IPS-11a (cell line): ENCODE measurements around the gene TBC1D8.

Experiments
- H3K4me3 ChIP-seq: one replicate; pipeline ENCODE4 v1.5.1; 2013; ENCODE audit warnings: low read depth, low read length, control low read depth

Gene TBC1D8

DNA sequence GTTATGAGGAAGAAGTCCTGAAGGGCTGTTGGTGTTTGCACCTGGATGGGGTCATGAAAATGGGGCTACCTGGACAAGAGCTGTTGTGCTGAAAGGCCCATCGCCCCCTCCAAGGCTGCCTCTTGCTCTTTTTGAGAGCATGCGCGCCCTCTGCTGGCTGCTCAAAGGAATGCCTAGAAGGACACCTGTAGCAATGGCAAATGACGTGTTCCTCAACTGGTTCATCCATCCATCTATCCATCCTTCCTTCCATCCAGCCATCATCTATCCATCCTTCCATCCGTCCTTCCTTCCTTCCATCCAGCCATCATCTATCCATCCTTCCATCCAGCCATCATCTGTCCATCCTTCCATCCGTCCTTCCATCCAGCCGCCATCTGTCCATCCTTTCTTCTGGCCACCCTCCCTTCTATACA lies 166.3 kb downstream of the TBC1D8 start:
- H3K4me3 ChIP-seq: no peak overlapping the region

DNA sequence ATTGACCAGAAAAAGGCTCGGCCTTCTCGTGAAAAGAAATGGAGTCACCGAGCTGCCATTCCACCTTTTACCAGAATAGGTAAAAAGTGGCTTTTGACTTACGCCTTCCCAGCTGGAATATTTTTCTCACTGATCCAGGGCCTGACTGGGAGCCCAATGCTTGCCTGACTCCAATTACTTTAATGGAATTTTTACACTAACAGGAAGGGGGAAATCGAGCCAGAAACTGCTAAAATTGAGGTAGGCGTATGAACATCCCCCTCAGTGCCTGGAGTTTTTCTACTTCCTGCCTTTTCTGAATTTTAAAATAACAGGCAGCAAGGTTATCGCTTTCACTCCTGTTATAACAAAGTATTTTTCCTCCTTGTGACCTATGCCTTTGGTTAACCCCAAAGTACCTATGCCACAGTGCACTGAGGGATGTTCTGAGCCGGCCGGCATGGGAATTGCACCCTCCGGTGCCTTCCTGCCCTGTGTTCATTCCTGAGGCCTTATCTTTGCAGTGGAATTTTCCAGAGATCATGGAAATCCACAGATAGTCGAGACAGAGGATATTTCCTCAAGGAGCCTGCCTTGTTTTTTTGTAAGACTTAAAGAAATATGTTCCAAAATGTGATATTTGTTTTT lies 167.4 kb downstream of the TBC1D8 start:
- H3K4me3 ChIP-seq: no peak overlapping the region

DNA sequence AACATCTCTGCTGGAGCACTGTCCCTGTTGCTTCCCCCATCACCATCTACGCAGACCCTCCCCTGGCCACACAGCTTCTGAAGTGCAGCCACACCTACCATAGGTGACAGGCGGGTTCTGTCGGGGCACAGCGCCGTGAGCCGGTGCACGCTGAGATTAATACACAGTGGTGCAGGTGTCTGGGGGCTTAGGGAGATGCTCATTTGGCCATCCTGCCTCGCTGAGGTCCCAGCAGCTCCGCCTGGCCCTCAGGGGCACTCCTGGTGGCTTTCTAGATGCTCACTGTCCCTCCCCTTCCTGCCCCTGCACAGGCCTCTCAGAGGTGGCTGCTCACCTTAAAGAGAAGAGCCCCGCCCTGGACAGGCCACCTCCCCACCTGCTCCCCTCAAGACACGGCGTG lies 168.0 kb downstream of the TBC1D8 start:
- H3K4me3 ChIP-seq: no peak overlapping the region

DNA sequence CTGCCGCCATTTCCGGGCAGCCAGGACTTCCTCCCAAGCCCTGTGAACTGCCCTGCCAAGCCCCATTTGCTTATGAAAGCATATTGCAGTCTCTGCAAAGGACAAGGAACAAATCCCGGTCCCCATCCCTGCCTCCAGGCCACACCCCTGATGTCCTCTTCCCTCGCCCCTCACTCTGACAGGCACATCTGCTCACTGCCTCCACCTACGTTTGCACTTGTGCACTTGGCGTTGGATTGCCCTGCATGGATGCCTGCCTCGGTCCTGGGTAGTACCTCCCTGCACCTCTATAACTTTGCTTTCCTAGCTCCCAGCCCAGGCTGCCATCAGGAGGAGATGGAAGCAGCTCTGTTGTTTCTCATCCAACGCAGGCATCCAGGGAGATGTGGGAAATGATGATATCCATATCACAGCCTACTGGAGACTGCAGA lies 168.7 kb downstream of the TBC1D8 start:
- no peak overlapping the region for H3K4me3 ChIP-seq

DNA sequence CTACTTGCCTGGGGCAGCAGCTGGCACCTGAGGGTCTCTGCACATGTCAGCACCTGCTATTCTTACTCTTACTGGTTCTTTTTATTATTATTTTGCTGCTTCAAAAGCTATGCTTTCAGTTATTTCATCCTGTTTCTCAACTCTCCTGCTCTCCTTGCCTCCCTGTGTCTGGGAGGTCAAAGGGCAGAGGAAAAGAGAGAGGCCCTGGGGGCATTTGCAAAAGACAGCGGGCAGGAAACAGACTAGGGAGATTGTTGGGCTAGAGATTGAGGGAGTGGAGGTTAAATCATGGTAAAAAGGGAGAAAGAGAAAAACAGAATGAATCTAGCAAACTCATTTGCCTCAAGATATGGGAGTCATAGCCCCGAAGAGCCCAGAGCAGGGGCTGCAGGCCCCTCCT lies 170.2 kb downstream of the TBC1D8 start:
- H3K4me3 ChIP-seq: no peak overlapping the region

DNA sequence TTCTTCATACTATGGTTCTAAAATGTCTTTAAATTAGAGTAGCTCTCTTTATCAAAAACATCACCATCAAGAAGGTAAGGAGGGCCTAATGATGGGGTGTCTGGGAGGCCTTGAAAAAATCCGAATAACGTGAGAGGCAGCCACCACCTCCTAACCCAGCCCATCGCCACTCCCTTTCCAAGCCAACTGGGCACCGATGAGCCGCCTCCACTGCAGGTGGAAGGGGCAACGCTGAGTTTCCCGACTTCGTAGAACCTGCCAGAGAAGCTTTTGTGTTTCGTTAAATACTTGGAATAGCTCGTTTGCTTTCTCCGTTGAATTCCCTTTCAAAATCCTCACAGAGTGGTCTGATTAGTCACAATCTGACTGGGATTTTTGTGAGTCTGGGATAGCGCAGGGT lies 171.1 kb downstream of the TBC1D8 start:
- H3K4me3 ChIP-seq: no peak overlapping the region

DNA sequence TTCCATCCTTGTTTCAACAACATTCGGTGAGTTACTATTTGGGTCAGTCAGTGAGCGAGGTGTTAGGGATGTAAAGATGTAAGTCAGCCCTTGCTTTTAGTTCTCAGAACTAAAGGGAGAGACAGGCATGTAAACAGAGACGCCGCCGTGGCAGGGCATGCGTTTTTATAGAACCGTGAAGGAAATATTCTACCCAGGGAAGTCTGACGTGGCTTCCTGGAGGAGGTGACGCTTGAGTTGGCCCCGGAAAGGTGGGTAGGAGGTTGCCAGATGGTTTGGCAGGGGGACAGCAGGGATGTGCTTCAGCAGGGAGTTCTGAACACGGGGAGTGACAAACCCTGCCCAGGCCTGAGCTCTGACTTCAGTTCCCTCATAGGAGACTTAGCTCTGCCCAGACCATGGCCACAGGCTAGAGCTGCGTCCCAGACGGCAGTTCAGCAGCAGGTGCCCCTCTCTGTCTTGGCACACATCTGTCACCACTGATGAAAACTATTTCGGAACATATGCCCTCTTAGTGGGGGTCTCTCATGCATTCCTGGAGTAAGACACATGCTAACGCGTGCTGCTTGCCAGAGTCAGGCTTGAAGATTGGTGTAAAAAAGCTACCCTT lies 172.5 kb downstream of the TBC1D8 start:
- H3K4me3 ChIP-seq: no peak overlapping the region

DNA sequence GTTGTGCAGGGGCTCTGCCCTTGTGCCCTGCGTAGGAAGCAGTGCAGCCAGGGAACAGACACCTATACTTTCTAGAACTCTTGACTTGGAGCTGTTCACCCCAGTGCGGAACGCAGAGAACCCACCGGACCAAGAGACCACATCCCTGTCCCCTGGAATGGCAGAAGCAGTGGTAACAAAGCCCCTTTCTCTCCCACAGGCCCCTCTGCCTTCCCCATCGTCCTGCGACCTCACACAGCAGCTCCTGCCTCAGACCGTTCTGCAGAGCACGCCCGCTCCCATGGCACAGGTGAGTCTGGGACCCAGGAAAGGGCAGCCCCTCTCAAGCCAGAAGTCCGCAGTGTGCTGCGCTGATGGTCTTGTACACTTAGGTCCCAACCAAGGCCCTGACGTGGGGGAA lies 173.7 kb downstream of the TBC1D8 start:
- H3K4me3 ChIP-seq: no peak overlapping the region

DNA sequence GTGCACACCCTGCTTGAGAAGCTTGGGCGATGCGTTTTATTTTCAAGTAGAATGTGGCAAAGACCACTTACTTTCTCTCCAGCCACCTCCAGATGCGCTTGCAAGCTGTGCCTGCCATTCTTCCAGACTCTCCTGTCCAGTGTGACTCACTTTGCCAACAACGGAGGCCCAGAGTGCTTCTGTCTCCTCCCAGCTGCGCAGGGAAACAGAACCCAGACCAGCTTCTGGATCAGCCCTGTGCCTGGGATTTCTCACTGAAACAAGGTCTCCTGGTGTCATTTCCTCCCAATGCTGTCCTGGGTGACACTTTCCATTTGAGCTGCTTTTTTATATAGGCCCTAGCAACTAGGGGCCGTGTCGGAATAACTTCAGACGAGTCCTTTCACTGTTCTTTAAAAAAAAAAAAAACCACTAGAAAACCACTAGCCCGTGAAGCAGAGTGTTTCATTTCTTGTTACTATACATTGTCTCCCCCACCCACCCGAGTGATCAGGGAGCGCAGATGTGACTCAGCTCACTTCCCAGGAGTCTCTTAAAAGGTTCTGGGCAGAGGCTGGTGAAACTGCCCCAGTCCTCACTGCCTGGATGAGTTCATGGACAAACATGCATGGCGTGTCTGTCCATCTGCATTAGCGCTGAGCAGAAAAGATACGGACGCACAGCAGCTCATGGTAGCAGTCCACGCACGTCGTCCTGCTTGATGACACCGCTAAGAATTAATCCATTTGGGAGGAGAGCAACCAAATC lies 174.4 kb downstream of the TBC1D8 start:
- H3K4me3 ChIP-seq: no peak overlapping the region

DNA sequence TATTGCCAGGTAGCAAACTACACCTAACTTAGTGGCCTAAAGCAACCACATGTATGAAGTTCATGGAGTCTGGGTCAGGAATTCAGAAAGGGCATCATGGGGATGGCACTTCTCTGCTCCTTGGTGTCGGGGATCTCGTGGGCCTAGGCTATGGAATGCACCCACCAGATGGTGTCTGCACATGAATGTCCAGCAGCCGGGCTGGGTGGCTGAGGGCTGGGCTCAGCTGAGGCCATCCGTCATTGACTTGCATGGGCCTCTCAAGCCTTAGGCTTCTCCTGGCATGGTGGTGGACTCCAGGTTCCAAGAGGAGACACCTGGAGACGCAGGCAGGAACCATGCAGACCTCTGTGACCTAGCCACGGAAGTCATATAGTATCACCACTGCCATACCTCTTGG lies 175.1 kb downstream of the TBC1D8 start:
- no peak overlapping the region for H3K4me3 ChIP-seq

DNA sequence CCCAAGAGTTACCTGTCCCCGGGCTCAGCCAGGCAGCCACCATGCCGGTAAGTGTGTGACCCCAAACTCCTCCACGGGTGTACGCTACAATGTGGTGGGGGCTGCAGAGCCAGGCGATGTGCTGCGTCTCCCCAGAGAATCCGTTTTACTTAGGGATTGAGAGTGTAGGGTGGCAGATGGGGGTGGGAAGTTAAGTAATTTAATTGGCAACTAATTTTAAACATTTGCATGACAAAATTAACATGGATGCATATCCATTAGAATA lies 175.7 kb downstream of the TBC1D8 start:
- no peak overlapping the region for H3K4me3 ChIP-seq

DNA sequence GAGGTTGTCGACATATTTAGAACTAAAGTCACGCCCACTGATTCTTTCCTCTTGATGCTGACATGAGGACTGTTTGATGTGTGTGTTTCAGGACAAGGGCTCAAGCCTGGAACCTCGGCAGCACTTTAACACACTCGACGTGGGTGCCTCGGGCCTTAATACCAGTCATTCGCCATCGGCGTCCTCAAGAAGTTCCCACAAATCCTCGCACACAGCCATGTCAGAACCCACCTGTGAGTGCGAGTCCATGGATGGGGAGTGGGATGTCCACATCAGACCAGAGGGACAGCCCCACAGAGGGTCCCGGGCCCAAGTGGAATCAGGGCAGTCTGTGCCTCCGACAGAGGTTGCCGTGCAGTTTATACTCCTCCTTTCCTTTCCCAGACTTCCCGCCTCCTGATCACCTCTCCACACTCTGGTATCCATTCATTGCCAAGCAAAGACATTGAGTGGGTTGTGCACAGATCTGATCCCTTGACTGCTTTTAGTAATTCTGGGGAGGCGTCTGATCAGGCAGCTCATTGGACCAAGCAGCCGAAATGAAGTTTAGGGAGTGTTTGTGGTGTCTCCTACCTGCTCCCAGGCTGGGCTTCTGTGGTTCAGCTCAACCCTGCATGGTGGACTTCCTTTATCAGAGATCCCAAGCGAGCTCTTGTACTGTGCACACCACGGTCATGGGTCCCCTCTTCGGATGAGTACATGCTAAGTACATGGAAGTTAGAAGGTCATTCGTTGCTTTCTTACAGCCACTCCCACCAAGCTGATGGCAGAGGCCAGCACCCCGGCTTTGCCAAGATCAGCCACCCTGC lies 176.3 kb downstream of the TBC1D8 start:
- no peak overlapping the region for H3K4me3 ChIP-seq

DNA sequence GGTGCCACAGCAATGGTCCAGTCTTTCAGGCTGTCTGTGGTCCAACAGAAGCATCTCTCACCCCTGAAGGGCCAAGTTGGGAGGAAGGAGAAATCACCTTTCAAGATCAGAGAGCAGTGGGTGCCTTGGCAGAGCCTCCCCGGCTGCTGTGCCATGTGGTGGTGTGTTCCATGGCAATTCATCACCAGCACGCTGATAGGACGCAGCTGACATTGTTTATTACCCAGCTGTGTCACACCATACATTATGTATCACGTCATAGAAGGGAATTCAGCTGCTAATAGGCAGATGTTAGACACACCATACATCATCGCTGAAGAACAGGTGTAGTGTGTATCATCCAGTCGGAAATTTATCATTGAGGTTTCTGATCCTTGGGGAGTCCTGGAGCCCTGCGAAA lies 178.7 kb downstream of the TBC1D8 start:
- H3K4me3 ChIP-seq: no peak overlapping the region

DNA sequence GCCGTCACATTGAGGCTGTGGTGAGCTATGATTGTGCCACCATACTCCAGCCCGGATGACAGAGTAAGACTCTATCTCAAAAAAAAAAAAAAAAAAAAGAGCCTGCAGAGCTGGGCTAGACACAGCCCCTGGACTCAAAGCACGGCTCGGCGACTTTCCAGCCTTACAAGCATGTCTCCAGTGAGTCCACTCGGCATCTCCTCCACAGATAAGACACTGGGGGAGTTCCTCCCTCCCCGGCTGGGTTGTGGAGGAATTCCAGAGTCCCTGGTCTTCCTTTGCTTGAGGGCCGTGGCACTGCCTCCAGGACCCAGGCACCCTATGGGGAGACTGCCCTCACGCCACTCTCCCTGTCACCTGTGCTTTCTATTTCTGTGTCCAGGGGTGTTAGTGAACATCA lies 180.0 kb downstream of the TBC1D8 start:
- H3K4me3 ChIP-seq: no peak overlapping the region

DNA sequence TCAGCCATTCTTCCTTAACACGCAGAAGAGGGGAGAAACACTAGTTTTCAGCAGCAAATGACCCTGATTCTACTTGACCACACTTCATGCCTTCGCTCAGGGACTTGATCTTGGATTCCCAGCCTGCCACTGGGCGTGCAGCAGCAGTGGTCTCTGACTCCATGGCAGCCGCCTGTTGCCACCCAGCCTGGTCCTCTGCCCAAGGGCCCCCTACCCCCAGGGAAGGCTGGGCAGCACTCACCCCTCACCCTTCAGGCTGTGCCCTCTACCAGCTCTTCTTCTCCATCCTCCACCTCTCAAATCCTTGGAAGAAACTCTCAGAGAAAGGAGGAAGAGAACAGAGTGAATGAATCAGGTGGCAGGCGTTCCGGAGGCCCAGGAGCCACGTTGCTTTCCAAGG lies 181.2 kb downstream of the TBC1D8 start:
- no peak overlapping the region for H3K4me3 ChIP-seq

DNA sequence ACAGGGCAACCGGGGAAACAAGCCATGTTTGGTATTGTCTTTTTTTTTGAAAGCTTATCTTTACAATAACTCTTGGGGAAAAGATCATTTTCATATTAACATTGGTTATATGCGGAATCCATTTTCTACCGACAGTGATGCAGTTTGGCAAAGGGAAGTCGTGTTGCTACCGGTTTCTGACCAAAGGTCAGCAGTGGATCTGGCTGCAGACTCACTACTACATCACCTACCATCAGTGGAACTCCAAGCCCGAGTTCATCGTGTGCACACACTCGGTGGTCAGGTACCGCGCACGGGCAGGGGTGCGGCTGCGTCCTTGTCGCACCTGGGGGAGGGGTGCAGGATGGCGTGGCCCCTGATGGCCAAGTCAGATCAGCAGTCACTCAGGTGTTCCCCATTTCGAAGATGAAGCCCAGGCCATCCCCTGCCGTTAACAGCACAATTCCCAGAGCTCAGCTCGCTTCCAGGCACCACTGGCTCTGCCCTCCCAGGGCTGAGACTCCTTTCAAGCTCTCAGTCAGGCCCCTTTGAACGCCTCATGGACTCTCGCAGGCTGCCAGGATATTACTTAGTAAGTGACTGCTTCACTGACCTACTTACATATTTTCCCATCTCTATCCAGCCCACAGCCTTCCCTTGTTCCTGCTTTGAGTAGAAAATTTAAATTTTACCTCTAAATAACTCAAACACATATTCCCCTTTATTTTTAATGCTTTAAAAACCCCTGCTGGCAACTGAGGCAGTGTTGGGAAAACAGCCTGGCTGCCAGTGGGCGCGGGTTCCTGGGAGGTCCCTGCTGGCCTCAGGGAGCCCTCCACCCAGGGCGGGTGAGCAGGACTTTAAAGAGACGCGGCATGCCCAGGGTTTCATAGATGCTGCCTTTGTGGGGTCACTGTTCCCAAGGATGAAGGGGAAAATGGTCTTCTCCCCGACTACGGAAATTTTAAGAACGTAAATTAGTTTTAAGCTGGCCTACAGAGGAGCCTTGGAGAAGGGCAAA lies 182.7 kb downstream of the TBC1D8 start:
- H3K4me3 ChIP-seq: no peak overlapping the region

DNA sequence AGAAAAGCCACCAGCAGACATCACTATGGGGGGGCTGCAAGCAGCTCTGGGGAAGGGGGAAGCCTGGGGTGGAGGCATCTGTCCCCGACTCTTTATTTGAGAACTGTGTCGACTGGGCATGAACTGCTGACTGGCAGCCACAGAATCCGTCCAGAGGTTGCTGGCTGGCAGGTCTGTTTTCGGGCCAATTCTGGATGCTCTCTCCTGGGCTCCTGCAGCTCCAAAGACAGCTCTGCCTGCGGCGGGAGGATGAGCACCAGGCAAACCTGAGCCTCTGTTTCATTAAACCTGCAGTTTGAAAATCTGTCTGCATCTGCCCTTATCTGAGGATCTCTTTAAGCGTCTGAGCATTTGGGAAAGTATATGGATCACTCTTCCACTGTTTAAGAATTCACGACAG lies 183.5 kb downstream of the TBC1D8 start:
- no peak overlapping the region for H3K4me3 ChIP-seq

DNA sequence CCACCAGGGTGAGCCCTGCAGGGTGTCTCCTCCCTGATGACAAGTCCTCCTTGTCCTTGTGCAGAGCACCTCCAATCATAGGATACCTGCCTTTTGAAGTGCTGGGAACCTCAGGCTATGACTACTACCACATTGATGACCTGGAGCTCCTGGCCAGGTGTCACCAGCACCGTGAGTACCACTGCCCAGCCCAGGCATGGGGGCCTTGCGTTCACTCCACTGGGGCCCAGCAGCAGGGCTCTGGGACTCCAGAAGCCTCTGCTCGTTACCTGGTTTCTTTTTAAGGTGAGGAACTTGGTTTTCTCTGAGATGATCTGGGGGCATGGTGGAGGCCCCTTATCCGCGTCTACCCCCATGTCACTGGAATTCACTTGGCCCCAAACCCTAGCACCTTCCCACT lies 185.6 kb downstream of the TBC1D8 start:
- no peak overlapping the region for H3K4me3 ChIP-seq

DNA sequence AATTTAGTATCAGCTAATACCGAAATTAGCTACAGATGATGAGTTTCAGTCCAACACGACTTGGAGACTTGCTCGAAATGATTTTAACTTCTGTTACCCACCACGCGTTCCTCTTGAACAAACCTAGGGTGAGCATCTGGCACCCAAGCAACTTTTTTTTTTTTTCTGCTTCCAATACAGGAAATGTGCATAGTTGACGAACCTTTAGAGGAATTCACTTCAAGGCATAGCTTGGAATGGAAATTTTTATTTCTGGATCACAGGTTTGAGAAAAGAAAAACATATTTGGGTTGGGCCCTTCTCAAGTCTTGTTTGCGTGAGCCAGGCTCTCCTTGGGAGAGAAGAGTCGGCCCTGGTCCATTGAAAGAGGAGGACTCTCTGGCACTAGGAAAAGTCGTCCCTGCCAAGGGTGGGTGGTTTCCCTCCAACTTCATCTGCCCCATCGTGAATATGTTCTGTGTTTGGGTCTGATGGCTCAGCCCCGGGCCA lies 186.5 kb downstream of the TBC1D8 start:
- no peak overlapping the region for H3K4me3 ChIP-seq

DNA sequence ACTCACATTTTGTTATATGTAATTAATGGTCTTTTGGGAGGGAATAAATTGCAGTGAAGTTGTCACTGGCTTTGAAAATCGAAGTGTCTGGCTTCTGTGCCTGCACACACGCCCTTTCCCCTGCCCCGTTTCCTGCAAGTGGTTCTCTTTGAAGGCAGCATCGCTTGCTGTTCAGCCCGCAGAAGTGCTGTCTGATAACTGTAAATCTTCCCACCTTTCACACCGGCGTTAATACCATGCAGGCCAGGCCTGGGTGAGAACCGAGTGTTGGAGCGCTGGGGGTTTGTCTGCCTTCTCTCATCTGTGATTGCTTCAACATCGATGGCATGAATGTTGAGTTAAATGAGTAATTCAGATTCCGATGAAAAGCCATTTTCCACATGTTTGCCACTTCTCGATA lies 187.0 kb downstream of the TBC1D8 start:
- H3K4me3 ChIP-seq: no peak overlapping the region

DNA sequence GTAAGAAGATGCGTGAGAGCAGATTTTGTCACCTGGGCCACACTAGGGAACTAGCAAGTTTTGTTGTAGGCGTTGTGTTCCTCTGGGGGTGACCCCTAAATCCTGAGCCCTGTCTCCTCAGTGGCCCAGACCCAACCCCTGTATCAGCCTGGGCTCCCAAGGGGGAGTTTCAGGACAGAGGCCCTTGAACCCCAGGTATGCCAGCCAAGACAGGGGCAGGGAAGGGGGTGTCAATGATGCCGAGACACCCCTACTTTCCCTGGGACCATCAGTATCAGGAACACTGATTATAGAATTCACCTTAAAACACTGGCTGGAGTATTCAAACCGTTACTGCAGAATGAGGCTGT lies 188.2 kb downstream of the TBC1D8 start:
- no peak overlapping the region for H3K4me3 ChIP-seq
